ENCODE data around the gene BCL2L13. TPM values are rescaled to one million over a fixed set of nuclear protein-coding genes. Genes with fewer than 3 reads are reported as not detected.

BCL2L13 gene, protein sequence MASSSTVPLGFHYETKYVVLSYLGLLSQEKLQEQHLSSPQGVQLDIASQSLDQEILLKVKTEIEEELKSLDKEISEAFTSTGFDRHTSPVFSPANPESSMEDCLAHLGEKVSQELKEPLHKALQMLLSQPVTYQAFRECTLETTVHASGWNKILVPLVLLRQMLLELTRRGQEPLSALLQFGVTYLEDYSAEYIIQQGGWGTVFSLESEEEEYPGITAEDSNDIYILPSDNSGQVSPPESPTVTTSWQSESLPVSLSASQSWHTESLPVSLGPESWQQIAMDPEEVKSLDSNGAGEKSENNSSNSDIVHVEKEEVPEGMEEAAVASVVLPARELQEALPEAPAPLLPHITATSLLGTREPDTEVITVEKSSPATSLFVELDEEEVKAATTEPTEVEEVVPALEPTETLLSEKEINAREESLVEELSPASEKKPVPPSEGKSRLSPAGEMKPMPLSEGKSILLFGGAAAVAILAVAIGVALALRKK
- 10 to 100 TPM; 46.6 to 49.5 (median 47.4) TPM for polyA plus RNA-seq (ENCODE audit: insufficient read length in 3 of 3)
- long read RNA-seq, donor 1, full-length matches to known transcripts: 4 of 4 reads
- long read RNA-seq, donor 1, partial matches to known transcripts: 0 of 4 reads
- long read RNA-seq, donor 1, other reads (novel, unspliced or antisense): 0 of 4 reads
- long read RNA-seq, donor 2, partial matches to known transcripts: 12 of 20 reads
- long read RNA-seq, donor 2, other reads (novel, unspliced or antisense): 0 of 20 reads
- long read RNA-seq, donor 3, full-length matches to known transcripts: 13 of 64 reads
- long read RNA-seq, donor 3, partial matches to known transcripts: 46 of 64 reads
- long read RNA-seq, donor 3, other reads (novel, unspliced or antisense): 5 of 64 reads
- long read RNA-seq, donor 4, transcript BCL2L13-201 (7 exons, 2,992 nt): major isoform, 5 of 6 reads
- long read RNA-seq, donor 4, partial matches to known transcripts: 0 of 6 reads
- long read RNA-seq, donor 4, other reads (novel, unspliced or antisense): 0 of 6 reads
- long read RNA-seq, donor 5, full-length matches to known transcripts: 11 of 50 reads
- long read RNA-seq, donor 5, partial matches to known transcripts: 39 of 50 reads
- long read RNA-seq, donor 5, other reads (novel, unspliced or antisense): 0 of 50 reads
- long read RNA-seq, donor 6, full-length matches to known transcripts: 7 of 7 reads
- long read RNA-seq, donor 6, partial matches to known transcripts: 0 of 7 reads
- long read RNA-seq, donor 6, other reads (novel, unspliced or antisense): 0 of 7 reads
- long read RNA-seq, donor 7, full-length matches to known transcripts: 6 of 6 reads
- long read RNA-seq, donor 7, partial matches to known transcripts: 0 of 6 reads
- long read RNA-seq, donor 7, other reads (novel, unspliced or antisense): 0 of 6 reads
- long read RNA-seq, donor 8, full-length matches to known transcripts: 13 of 13 reads
- long read RNA-seq, donor 8, partial matches to known transcripts: 0 of 13 reads
- long read RNA-seq, donor 8, other reads (novel, unspliced or antisense): 0 of 13 reads
- long read RNA-seq, donor 9, full-length matches to known transcripts: 7 of 7 reads
- long read RNA-seq, donor 9, partial matches to known transcripts: 0 of 7 reads
- long read RNA-seq, donor 9, other reads (novel, unspliced or antisense): 0 of 7 reads
- long read RNA-seq, donor 10, full-length matches to known transcripts: 4 of 4 reads
- long read RNA-seq, donor 10, partial matches to known transcripts: 0 of 4 reads
- long read RNA-seq, donor 10, other reads (novel, unspliced or antisense): 0 of 4 reads
- long read RNA-seq, donor 11, full-length matches to known transcripts: 7 of 15 reads
- long read RNA-seq, donor 11, partial matches to known transcripts: 0 of 15 reads
- long read RNA-seq, donor 11, other reads (novel, unspliced or antisense): 8 of 15 reads
- long read RNA-seq, donor 12, full-length matches to known transcripts: 2 of 34 reads
- long read RNA-seq, donor 12, partial matches to known transcripts: 10 of 34 reads
- long read RNA-seq, donor 12, other reads (novel, unspliced or antisense): 22 of 34 reads
- long read RNA-seq, donor 13, full-length matches to known transcripts: 13 of 88 reads
- long read RNA-seq, donor 13, partial matches to known transcripts: 35 of 88 reads
- long read RNA-seq, donor 13, other reads (novel, unspliced or antisense): 40 of 88 reads
- long read RNA-seq, donor 14, full-length matches to known transcripts: 5 of 10 reads
- long read RNA-seq, donor 14, partial matches to known transcripts: 5 of 10 reads
- long read RNA-seq, donor 14, other reads (novel, unspliced or antisense): 0 of 10 reads
- long read RNA-seq, donor 15, full-length matches to known transcripts: 2 of 2 reads
- long read RNA-seq, donor 15, partial matches to known transcripts: 0 of 2 reads
- long read RNA-seq, donor 15, other reads (novel, unspliced or antisense): 0 of 2 reads
- long read RNA-seq, donor 16, full-length matches to known transcripts: 22 of 35 reads
- long read RNA-seq, donor 16, partial matches to known transcripts: 13 of 35 reads
- long read RNA-seq, donor 16, other reads (novel, unspliced or antisense): 0 of 35 reads

DNA sequence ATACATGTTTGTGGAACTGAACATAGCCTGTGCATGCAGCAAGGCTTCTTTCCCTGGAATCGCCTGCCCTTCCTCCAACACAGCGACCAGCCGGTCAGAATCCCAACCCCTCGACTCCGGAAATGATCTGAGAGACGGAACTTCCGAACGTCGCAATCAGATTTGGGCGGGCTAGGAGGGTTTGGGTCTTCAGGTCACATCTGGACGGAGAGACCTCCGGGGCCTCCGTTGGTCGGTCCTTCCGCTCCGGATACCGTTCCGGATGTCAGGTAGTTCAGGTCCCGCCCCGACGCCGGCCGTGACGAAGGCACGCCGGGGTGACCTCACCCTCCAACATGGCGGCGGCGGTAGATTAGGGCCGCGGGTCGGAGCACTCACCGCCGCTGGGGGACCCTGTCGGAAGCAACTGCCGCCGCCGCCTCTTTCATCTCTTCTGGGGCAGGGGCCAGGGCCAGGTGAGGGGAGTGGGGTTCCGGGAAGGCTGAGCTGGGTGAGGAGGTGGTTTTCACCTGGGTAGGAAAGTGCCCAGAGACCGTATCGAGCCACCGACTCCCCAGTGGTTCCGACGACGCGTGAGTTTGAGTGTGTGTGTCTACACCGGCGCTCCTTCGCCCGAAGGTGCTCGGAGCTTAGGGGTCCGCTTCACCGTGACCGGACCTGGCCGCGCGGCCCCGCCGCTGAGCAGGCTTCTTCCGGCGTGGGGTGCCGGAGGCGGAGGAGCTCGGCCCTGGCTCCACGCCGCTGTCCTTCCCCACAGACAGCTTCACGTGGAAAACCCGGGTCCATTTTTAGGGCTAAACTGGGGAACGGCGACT is at the start of gene BCL2L13:
Gene BCL2L13 (plus strand): TSS at position 326 of the 815 bp plus-strand sequence. CDS start 16,955 bp downstream, outside the sequence.
- DNase-seq (ENCODE audit: extremely low read depth in 1 of 11, low read depth in 9 of 11, low spot score in 4 of 11): peak; percentile 86 to 93 (median 89)

DNA sequence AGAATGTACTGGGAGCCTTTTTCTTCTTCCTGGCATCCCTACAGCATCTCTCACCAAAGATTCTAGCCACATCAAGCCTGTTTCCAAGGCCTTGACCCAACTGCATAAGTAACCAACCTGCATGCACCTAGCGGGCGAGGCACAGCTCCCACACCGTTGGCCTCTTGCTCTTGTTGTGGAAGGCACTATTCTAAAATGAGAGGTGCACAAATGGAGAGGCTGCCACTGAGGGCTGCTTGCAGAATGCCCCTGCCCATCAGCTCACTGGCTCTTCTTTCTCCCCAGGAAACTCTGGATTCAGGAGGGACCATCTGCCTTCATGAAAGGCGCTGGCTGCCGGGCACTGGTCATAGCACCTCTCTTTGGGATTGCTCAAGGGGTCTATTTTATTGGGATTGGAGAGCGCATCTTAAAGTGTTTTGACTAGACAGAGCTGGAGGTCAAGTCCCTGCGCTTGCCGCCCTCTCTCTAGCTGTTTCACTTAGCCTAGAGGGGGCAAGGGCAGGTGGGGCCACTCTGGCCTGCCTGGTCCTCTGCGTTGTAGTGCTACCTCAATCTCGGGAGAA is 48.7 kb upstream of the BCL2L13 start:
- no peak for DNase-seq (ENCODE audit: extremely low read depth in 1 of 11, low read depth in 9 of 11, low spot score in 4 of 11)

DNA sequence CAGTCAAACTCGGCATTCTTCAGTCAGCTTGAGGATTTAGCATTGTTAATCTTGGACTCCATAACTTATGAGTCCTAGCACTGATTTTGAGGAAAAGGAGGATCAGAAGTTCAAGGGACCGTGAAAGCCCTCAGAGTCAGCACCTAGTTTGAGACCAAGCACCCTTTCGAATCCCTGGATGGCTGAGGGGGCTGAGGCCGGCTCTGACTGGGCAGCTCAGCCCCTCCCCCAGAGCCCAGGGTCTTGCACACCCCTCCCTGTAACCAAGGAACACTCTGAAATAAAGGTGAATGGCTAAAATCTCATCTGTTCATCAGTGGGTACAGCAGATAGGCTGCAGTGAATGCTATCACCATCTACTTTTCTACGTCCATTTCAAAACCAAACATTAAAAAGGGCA is 48.0 kb upstream of the BCL2L13 start:
- DNase-seq (ENCODE audit: extremely low read depth in 1 of 11, low read depth in 9 of 11, low spot score in 4 of 11): no peak

- no peak for DNase-seq (ENCODE audit: extremely low read depth in 1 of 11, low read depth in 9 of 11, low spot score in 4 of 11)
Measured at GRCh38 chr22:17592201-17592600, 46.4 kb upstream of the BCL2L13 start.

DNA sequence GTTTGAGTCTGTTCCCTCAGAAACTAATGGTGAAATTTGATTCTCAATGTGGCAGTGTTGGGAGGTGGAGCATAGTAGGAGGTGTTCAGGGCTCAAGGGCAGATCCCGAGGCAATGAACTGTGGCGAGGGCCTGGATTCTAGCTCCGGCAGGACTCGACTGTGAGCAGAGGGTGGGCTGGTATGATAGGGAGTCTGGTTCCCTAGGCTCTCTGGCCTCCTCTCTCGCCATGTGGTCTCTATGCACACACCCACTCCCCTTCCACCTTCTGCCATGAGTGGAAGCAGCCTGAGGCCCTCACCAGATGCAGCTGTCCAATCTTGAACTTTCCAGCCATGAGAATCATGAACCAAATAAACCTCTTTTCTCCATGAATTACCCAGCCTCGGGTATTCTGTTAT is 42.3 kb upstream of the BCL2L13 start:
- DNase-seq (ENCODE audit: extremely low read depth in 1 of 11, low read depth in 9 of 11, low spot score in 4 of 11): no peak

DNA sequence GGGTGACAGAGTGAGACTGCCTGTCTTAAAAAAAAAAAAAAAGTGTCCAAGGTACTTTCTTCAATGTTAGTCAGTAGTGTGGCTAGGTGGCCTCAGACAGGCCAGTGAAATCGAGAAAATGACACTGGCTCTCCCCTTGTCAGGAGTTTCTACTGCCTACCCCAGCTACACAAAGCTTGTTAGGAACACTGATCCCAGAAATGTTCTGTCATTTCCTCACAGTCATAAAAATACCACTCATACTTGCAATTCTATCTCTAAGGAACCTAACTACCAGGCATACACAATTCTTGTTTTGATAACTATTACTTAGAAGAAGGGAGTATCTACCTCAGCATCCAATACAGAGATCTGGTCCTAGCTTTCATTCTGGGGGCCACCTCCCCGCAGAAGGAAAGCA is 41.3 kb upstream of the BCL2L13 start:
- DNase-seq (ENCODE audit: extremely low read depth in 1 of 11, low read depth in 9 of 11, low spot score in 4 of 11): no peak

- DNase-seq (ENCODE audit: extremely low read depth in 1 of 11, low read depth in 9 of 11, low spot score in 4 of 11): no peak
Measured at GRCh38 chr22:17598318-17598717, 40.2 kb upstream of the BCL2L13 start.

- peak in 1 of 11 donors; percentile 21 for DNase-seq (ENCODE audit: extremely low read depth in 1 of 11, low read depth in 9 of 11, low spot score in 4 of 11)
Measured at GRCh38 chr22:17601031-17601430, 37.5 kb upstream of the BCL2L13 start.

- no peak for DNase-seq (ENCODE audit: extremely low read depth in 1 of 11, low read depth in 9 of 11, low spot score in 4 of 11)
Measured at GRCh38 chr22:17603668-17604067, 34.9 kb upstream of the BCL2L13 start.

DNA sequence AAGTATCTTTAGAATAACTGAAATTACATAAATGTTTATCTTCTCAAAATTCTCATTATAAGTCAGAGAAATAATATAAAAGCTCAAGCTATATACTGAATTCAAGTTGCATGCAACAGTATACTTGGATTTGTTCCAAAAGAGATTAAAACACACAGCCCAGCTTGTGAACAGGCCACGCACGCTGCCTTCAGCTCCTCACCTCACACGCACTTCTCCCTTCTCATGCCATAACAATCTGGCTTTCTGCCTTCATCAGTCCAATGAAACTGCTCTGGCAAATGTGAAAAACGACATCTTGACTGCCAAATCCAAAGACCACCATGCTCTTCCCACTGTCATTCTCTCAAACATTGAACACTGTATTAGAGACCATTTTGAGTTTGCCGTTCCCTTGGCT is 32.1 kb upstream of the BCL2L13 start:
- no peak for DNase-seq (ENCODE audit: extremely low read depth in 1 of 11, low read depth in 9 of 11, low spot score in 4 of 11)

DNA sequence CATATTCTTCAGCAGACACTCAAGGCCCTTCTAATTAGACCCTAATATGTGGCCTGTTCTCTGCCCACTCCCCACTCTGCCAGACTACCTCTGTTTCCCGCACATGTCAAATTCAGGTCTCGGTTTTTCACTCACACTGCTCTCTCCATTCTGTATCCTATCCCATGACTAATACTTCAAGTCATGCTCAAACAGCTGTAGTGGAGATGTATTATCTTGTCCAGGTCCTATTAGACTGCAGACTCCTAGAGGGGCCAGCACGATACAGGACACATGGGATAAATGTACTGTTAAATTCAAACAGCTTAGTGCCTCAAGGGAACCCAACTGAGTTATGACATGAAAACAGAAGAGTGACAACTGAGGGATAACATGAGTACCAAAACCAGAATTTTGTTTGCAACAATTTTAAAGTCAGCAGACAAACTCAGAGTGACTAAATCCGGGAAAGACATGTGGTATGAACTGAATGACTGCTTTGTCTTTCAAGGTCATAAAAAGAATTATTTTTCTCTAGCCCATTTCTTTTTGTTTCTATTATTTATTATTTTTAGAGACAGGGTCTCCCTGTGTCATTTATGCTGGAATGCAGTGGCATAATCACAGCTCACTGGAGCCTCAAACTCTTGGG is 30.6 kb upstream of the BCL2L13 start:
- DNase-seq (ENCODE audit: extremely low read depth in 1 of 11, low read depth in 9 of 11, low spot score in 4 of 11): no peak

- no peak for DNase-seq (ENCODE audit: extremely low read depth in 1 of 11, low read depth in 9 of 11, low spot score in 4 of 11)
Measured at GRCh38 chr22:17612057-17612456, 26.5 kb upstream of the BCL2L13 start.

- DNase-seq (ENCODE audit: extremely low read depth in 1 of 11, low read depth in 9 of 11, low spot score in 4 of 11): no peak
Measured at GRCh38 chr22:17613280-17613679, 25.3 kb upstream of the BCL2L13 start.

GRCh38 chr22:17627961-17628405 is 10.6 kb upstream of the BCL2L13 start:
- DNase-seq (ENCODE audit: extremely low read depth in 1 of 11, low read depth in 9 of 11, low spot score in 4 of 11): no peak
